ENCODE measurements around the gene LMTK2.
"Not testable (repeated sequence)": the region's sequence is repeated elsewhere in the genome, so short reads cannot be mapped to it uniquely, and the experiment has no call there.

LMTK2 gene

DNA sequence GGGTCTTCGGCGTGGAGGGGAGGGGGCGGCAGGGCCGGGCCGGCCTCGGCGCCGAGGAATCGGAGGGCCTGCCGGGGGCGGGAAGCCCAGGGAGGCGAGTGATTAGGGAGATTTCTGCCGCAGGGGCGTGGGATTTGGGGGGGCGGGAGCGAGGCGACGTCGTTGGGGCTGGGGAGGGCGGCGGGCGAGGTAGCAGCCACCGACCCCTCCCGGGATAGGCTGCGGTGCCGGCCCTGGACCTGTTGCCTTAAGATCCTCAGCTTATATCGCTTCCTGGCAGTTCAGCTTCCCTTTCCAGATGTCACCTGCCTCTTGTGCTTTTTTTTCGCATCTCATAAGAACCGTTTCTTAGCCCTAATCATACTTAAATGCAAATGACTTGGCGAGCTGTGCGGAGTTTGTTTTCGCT, 655 bp downstream of the LMTK2 start:
- no peak for DNase-seq

- DNase-seq, result no peak
Measured at GRCh38 chr7:98110249-98111022, 3.8 kb downstream of the LMTK2 start.

GRCh38 chr7:98112077-98112476, 5.4 kb downstream of the LMTK2 start:
- DNase-seq, result no peak

- DNase-seq, result no peak
Measured at GRCh38 chr7:98115746-98116525, 9.3 kb downstream of the LMTK2 start.

GRCh38 chr7:98116656-98117461, 10.2 kb downstream of the LMTK2 start:
- DNase-seq, result no peak

GRCh38 chr7:98119256-98119918, 12.7 kb downstream of the LMTK2 start:
- no peak for DNase-seq

DNA sequence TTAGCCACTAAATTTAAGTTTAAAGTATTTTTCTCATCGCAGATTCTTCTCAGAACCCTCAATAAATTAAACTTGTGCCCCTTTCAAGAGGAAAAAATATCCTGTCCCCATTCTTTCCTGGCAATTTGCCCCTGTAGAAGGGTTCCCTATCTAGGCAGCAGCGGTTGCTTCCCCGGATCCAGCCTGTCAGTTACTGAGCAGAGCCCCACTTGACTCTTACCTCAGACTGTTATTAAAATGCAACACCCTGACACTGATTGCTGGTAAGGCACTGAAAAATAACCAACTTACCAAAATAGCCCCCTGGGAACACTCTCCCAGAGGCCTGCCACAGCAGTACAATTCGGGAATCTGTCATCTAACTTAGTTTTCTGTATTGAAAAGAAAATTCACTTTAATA, 13.9 kb downstream of the LMTK2 start:
- DNase-seq, result no peak

DNA sequence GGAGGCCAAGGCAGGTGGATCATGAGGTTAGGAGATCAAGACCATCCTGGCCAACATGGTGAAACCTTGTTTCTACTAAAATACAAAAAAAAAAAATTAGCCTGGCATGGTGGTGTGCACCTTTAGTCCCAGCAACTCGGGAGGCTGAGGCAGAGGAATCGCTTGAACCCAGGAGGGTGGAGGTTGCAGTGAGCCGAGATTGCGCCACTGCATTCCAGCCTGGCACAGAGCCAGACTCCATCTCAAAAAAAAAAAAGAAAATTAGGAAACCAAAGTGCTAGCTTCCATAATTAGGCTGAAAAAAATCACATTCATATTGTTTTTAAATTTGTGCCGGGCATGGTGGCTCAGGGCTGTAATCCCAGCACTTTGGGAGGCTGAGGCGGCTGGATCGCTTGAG, 14.7 kb downstream of the LMTK2 start:
- DNase-seq, result not testable (repeated sequence)

- no peak for DNase-seq
Measured at GRCh38 chr7:98123365-98123696, 16.7 kb downstream of the LMTK2 start.

- DNase-seq, result no peak
Measured at GRCh38 chr7:98125759-98126158, 19.1 kb downstream of the LMTK2 start.

GRCh38 chr7:98126311-98127142, 19.9 kb downstream of the LMTK2 start:
- DNase-seq, result no peak

- no peak for DNase-seq
Measured at GRCh38 chr7:98128346-98128745, 21.7 kb downstream of the LMTK2 start.

- DNase-seq, result no peak
Measured at GRCh38 chr7:98130959-98131358, 24.3 kb downstream of the LMTK2 start.

GRCh38 chr7:98133181-98133580, 26.5 kb downstream of the LMTK2 start:
- no peak for DNase-seq

GRCh38 chr7:98133621-98134303, 27.1 kb downstream of the LMTK2 start:
- no peak for DNase-seq

DNA sequence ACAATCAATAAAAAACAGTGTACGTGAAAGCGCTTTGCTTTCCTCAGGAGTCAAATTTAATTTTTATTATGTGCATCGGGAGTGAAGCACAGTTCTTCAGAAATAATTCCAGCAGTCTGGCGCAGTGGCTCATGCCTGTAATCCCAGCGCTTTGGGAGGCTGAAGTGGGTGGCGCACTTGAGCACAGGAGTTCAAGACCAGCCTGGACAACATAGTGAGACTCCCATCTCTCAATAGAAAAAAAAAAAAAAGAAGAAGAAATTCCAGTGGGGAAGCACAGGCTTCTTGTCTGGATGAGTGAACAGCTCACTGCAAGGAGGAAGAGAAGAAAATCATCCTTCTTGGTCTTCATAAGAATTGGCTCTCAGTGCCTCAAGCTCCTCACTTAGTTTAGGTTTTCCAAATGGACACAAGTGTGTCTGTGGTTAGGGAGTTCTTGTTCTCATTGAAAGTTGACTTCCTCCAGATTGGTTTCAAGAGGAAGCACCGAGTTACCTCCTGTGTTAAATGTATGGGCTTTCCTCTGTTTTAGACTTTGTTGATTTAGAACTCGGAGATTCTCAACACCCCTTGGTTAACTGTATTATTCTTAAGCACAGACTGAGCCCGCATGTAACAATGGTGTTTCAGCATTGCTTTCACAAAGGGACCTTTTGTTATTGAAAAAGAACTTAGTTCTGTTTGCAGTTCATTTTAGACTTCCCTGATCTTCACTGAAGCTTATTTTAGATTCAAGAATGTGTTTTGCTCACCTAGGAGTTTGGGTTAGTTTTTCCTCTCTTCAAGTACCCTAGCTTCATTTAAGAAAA, 28.0 kb downstream of the LMTK2 start:
- no peak for DNase-seq

DNA sequence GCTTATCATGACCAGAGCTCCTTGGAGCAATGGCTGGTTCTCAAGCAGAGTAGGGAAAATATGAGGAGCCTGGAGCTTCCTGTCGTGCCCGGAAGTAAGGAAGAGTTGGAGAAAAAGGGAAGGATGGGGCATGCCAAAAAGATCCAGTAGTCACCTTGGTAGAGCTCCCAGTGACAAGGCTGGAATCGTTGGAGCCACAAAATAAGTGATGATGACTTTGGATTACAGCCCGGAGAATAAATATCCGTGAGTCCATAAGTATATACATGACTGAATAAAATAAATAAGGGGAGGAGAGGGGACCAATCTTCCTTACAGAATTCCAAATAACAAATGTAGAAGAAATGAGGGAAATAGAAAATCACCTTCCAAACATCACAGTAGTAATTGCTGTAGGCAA, 29.3 kb downstream of the LMTK2 start:
- no peak for DNase-seq

- DNase-seq, result no peak
Measured at GRCh38 chr7:98136423-98136822, 29.8 kb downstream of the LMTK2 start.

GRCh38 chr7:98137134-98137825, 30.6 kb downstream of the LMTK2 start:
- no peak for DNase-seq

DNA sequence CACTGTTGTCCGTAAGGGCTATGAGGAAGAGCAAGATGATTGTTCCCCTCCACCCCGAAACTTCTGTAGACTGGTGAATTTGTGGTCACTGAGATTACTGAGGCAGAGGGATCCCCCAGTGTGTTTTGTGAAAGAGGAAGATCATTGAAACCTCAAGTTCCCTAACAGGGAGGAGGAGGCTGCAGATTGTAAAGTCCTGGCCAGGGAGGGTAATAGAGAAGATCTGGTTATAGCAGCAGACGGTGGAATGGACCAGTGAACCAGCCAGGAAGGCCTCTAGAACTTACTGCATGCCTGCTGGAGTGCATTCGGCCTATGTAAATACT, 31.1 kb downstream of the LMTK2 start:
- no peak for DNase-seq

All from NCI-H748 treated with DMSO at 0.1 percent for 48 hours (cell line).